Karpas-422 (cell line): ENCODE results near the gene MARCHF6. TPM values are rescaled to one million over a fixed set of nuclear protein-coding genes. Genes with fewer than 3 reads are reported as not detected.

Experiments used
- DNase-seq: peaks from one replicate; pipeline ENCODE4 v3.0.0-alpha.2; 2015
- H2AFZ ChIP-seq: fragments of 200-600 bp; sonication (generic); 2 replicates; pipeline ENCODE4 v1.6.1; 2014; ENCODE audit warnings: antibody characterized with exemption, low read length, mixed read lengths
- H3K27ac ChIP-seq: fragments of 200-600 bp; sonication (generic); 2 replicates; pipeline ENCODE4 v1.5.1; 2014; ENCODE audit warnings: mild to moderate bottlenecking, low read length, moderate library complexity
- H3K27me3 ChIP-seq: fragments of 200-600 bp; sonication (generic); 2 replicates; pipeline ENCODE4 v1.6.1; 2014; ENCODE audit warnings: low read length, mixed read lengths
- H3K36me3 ChIP-seq: fragments of 200-600 bp; sonication (generic); 2 replicates; pipeline ENCODE4 v1.6.1; 2014; ENCODE audit warnings: low read length, mixed read lengths; ENCODE audit not compliant: insufficient read depth
- H3K4me1 ChIP-seq: fragments of 200-600 bp; sonication (generic); 2 replicates; pipeline ENCODE4 v1.6.1; 2014; ENCODE audit warnings: mild to moderate bottlenecking, low read length, mixed read lengths
- H3K4me2 ChIP-seq: fragments of 200-600 bp; sonication (generic); 2 replicates; pipeline ENCODE4 v1.6.1; 2014; ENCODE audit warnings: low read length, low read depth, mild to moderate bottlenecking; ENCODE audit not compliant: poor library complexity, severe bottlenecking
- H3K4me3 ChIP-seq: fragments of 200-600 bp; sonication (generic); 2 replicates; pipeline ENCODE4 v1.5.1; 2014; ENCODE audit warnings: mild to moderate bottlenecking, antibody characterized with exemption, low read length, mixed read lengths
- H3K79me2 ChIP-seq: fragments of 200-600 bp; sonication (generic); 2 replicates; pipeline ENCODE4 v1.6.1; 2014; ENCODE audit warnings: mild to moderate bottlenecking, low read length, mixed read lengths
- H3K9ac ChIP-seq: fragments of 200-600 bp; sonication (generic); 2 replicates; pipeline ENCODE4 v1.6.0; 2014; ENCODE audit warnings: low read length
- H3K9me2 ChIP-seq: fragments of 200-600 bp; sonication (generic), shearing (Covaris generic); replicated peaks from 2 replicates; pipeline ENCODE4 v1.6.0; 2014; ENCODE audit warnings: mild to moderate bottlenecking, low read length, moderate library complexity; ENCODE audit not compliant: insufficient read depth
- H3K9me3 ChIP-seq: fragments of 300-700, 200-600 bp; sonication (generic); 2 replicates; pipeline ENCODE4 v1.6.1; 2014; ENCODE audit warnings: low read length, mixed read lengths
- H4K20me1 ChIP-seq: fragments of 200-600 bp; sonication (generic); 2 replicates; pipeline ENCODE4 v1.6.1; 2014; ENCODE audit warnings: mild to moderate bottlenecking, antibody characterized with exemption, low read length, low read depth; ENCODE audit not compliant: insufficient read depth
- total RNA-seq: library from RNA; depleted of rRNA; stranded (reverse); fragments of >200 nt; shearing (Covaris generic); gene quantifications from 2 replicates; pipeline ENCODE4 v1.2.3, GENCODE V29; 2014; ENCODE audit warnings: low replicate concordance; rRNA removed

Gene MARCHF6, protein sequence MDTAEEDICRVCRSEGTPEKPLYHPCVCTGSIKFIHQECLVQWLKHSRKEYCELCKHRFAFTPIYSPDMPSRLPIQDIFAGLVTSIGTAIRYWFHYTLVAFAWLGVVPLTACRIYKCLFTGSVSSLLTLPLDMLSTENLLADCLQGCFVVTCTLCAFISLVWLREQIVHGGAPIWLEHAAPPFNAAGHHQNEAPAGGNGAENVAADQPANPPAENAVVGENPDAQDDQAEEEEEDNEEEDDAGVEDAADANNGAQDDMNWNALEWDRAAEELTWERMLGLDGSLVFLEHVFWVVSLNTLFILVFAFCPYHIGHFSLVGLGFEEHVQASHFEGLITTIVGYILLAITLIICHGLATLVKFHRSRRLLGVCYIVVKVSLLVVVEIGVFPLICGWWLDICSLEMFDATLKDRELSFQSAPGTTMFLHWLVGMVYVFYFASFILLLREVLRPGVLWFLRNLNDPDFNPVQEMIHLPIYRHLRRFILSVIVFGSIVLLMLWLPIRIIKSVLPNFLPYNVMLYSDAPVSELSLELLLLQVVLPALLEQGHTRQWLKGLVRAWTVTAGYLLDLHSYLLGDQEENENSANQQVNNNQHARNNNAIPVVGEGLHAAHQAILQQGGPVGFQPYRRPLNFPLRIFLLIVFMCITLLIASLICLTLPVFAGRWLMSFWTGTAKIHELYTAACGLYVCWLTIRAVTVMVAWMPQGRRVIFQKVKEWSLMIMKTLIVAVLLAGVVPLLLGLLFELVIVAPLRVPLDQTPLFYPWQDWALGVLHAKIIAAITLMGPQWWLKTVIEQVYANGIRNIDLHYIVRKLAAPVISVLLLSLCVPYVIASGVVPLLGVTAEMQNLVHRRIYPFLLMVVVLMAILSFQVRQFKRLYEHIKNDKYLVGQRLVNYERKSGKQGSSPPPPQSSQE
- total RNA-seq: 38.0 and 88.4 TPM in 2 replicates

DNA sequence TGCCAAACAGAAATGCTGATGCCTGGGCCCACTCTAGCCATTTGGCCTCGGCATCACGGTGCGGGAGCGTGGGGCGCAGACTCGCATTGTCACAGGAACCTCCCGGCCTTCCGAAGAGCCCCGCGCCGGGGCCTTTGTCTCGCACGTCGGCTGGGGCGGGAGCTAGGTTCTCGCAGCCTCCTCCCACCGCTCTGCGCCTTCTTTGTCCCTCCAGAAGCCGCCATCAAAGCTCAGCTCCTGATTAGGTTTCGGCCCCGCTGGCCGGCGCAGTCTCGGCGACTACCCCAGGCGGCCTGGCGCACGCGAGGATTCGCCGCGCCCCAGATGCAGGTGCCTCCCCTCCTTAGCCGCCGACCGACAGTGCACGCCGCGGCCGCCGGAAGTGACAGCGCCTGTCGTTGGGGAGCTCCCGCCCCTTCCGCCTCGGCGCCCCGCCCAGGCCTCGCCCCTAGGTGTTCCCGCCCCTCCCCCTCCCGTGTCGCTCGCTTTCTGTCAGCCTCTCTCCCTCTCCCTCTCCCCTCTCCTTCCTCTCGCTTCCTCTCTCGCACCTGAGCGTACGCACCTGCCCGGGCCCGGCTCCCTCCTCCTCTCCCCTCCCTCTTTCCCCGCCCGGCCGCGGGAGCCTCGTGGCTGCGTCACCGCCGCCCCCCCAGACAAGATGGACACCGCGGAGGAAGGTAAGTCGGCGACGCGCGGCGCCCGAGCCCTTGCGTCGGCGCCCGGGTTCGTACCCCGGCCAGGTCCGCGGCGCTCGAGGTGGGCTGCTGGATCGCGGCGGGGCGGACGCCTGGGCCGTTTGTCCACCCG is at the start of gene MARCHF6:
MARCHF6 (plus strand) TSS at position 455 of the 807 bp plus-strand sequence; CDS start at position 659, 204 bp downstream.
- Histone ChIP-seq H3K9me3 (no peaks in the 10 kb centered on the region), H3K4me1 (peaks cover 46% of the 10 kb centered on the region), H3K4me3 (peak within 1 kb of the TSS; percentile 81), H3K36me3 (no peaks in the 10 kb centered on the region), H3K4me2 (peak within 1 kb of the TSS; percentile 86), H3K79me2 (peaks cover 47% of the 10 kb centered on the region), H2AFZ (peak within 1 kb of the TSS; percentile 82), H4K20me1 (peaks cover 21% of the 10 kb centered on the region; the same call in 1 of the 2 replicates), H3K9me2 (no peaks in the 10 kb centered on the region), H3K27ac (peak within 1 kb of the TSS; percentile 94), H3K27me3 (no peaks in the 10 kb centered on the region), H3K9ac (peak within 1 kb of the TSS; percentile 92)
- DNase-seq: peak; percentile 97

DNA sequence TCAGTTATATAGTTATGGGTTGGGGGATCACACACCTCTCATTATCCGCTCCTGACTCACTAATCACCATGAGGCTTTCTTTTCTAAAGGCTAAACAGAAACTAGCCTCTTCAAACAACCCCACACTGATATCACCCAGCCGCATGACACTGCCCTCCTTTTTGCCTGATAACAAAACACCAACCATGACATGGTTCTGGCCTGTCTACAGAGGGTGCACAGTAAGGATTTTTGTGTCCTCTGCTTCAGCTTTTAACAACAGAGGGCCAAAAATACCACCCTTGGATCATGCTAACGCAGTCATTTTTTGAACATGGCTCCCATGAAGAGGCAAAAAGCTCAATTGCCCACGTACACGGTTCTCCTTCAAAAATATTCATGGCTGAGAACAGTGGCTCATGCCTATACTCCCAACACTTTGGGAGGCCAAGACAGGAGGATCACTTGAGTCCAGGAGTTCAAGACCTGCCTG is 49.8 kb upstream of the MARCHF6 start:
- Histone ChIP-seq H3K4me2 (no peak overlapping the region), H3K9me3 (no peaks in the 10 kb centered on the region), H2AFZ (no peak overlapping the region), H3K27ac (no peak overlapping the region), H3K4me1 (no peaks in the 10 kb centered on the region), H3K9ac (no peak overlapping the region), H3K27me3 (no peaks in the 10 kb centered on the region), H3K79me2 (no peaks in the 10 kb centered on the region), H3K9me2 (no peaks in the 10 kb centered on the region), H4K20me1 (no peaks in the 10 kb centered on the region), H3K4me3 (no peak overlapping the region), H3K36me3 (no peaks in the 10 kb centered on the region)
- DNase-seq: no peak

DNA sequence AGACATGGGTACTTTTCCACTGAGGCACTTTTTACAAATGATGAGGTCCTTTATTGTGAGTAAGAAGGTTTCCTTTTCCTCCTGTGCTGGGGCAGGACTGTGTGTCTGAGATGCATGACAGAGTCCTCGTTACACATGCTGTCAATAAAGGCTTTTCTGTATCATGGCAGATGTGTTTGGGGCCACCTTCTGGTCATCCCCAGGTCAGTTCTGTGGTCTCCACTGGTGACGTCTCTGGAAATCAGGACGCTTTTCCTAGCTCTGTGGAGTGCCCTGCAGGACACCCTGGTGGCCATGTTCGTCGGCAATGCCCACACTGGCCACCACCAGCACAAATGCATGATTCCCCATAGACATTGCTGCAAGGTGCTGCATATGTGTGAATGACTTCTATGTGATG is 48.6 kb upstream of the MARCHF6 start:
- no peaks in the 10 kb centered on the region for H3K9me2 ChIP-seq
- H3K4me3 ChIP-seq: no peak overlapping the region
- no peaks in the 10 kb centered on the region for H3K27me3 ChIP-seq
- H4K20me1 ChIP-seq: no peaks in the 10 kb centered on the region
- H3K4me2 ChIP-seq: no peak overlapping the region
- no peaks in the 10 kb centered on the region for H3K9me3 ChIP-seq
- no peaks in the 10 kb centered on the region for H3K36me3 ChIP-seq
- no peak overlapping the region for H3K9ac ChIP-seq
- no peak for DNase-seq
- no peak overlapping the region for H3K27ac ChIP-seq
- H3K79me2 ChIP-seq: no peaks in the 10 kb centered on the region
- H3K4me1 ChIP-seq: no peaks in the 10 kb centered on the region
- H2AFZ ChIP-seq: no peak overlapping the region

DNA sequence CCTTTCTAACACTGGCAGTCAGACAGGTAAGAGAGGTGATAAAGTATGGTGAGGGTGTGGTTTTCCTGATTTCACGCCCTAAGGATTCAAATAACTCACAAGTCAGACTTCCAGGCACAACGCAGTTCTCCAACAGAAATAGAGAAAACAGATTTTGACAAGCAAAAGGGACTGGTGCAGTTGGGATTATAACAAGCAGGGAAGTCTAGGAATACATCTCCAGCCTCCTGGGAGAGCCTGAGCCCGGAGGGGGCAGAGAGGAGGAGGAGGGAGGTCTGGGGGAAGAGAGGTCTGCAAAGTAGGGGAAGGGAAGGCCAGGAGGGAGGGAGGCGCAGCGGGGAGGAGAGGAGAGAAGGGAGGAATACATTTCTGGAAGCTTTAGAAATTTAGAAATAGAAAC is 47.4 kb upstream of the MARCHF6 start:
- Histone ChIP-seq H3K79me2 (no peaks in the 10 kb centered on the region), H3K9me3 (no peaks in the 10 kb centered on the region), H3K27ac (no peak overlapping the region), H3K36me3 (no peaks in the 10 kb centered on the region), H3K9me2 (no peaks in the 10 kb centered on the region), H3K4me1 (no peaks in the 10 kb centered on the region), H4K20me1 (no peaks in the 10 kb centered on the region), H3K4me3 (no peak overlapping the region), H2AFZ (no peak overlapping the region), H3K4me2 (no peak overlapping the region), H3K9ac (no peak overlapping the region), H3K27me3 (no peaks in the 10 kb centered on the region)
- DNase-seq: no peak

DNA sequence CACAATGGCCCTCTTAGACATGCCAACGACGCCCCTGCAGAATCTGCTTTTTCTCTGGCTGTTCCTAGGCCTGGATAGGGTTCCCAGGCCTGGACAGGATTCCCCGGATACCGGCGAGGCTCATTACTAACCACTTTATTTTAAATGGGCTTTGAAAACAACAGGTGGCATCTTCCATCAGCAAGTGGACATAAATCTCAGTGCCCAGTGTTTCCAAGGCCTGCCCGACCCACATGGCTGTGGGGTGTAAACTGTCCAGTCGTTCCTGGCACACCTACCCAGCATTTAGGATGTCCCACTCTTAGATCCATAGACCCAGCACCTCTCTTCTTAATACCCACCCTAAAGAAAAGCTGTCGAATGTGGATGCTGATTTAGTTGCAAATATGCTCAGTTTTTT is 46.7 kb upstream of the MARCHF6 start:
- Histone ChIP-seq H3K36me3 (no peaks in the 10 kb centered on the region), H3K9me3 (no peaks in the 10 kb centered on the region), H3K79me2 (no peaks in the 10 kb centered on the region), H3K9ac (no peak overlapping the region), H2AFZ (no peak overlapping the region), H3K4me3 (no peak overlapping the region), H3K27me3 (no peaks in the 10 kb centered on the region), H4K20me1 (no peaks in the 10 kb centered on the region), H3K4me1 (no peaks in the 10 kb centered on the region), H3K27ac (no peak overlapping the region), H3K9me2 (no peaks in the 10 kb centered on the region), H3K4me2 (no peak overlapping the region)
- no peak for DNase-seq

DNA sequence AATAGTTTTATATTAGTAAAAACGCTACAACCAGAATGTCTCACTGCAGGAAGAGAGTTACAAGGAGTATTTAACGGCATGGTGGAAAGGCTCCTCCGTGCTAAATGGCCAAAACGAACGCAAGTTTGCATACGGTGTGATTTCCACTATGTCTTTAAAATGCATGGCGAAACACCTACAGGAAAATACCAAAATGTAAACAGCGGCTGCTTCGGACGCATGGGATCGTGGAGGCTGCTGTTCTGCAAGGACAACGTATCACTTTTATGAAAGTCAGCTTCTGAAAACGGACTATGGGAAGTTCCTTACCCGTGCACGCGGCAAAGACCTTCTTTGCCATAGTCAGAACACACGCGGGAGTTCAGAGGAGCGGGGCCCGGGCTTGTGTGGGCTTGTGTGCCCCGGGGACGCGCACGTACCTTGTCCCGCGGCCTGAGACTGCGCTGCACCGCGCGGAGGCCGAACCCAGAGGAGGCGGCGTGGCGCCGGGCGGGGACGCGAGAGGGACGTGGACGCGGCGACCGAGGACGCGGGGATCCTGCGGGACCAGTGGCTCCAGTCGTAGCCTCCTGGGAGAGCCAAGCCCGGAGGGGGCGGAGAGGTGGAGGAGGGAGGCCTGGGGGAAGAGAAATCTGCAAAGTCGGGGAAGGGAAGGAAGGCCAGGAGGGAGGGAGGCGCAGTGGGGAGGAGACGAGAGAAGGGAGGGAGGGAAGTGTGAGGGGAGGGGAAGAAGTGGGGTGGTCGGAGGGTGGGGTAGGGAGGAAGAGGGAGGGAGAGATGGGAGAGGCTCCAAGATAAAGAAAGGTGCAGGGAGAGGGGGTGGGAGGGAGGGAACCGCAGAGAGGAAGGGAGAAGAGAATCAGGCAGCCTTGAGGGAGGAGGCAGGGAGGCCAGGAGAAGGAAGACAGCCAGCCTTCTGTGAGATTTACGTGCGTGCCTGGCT is 46.0 kb upstream of the MARCHF6 start, which contains the start of gene CMBL:
CMBL (minus strand) TSS at position 697 of the 943 bp plus-strand sequence. CDS start 17,140 bp downstream, outside the sequence.
- Histone ChIP-seq H3K4me2 (no peak within 1 kb of the TSS), H3K27ac (no peak within 1 kb of the TSS), H3K4me3 (no peak within 1 kb of the TSS), H3K36me3 (no peaks in the 10 kb centered on the region), H3K9ac (no peak within 1 kb of the TSS), H3K4me1 (no peaks in the 10 kb centered on the region), H3K27me3 (no peaks in the 10 kb centered on the region), H4K20me1 (no peaks in the 10 kb centered on the region), H2AFZ (no peak within 1 kb of the TSS), H3K9me2 (no peaks in the 10 kb centered on the region), H3K79me2 (no peaks in the 10 kb centered on the region), H3K9me3 (no peaks in the 10 kb centered on the region)
- no peak for DNase-seq

DNA sequence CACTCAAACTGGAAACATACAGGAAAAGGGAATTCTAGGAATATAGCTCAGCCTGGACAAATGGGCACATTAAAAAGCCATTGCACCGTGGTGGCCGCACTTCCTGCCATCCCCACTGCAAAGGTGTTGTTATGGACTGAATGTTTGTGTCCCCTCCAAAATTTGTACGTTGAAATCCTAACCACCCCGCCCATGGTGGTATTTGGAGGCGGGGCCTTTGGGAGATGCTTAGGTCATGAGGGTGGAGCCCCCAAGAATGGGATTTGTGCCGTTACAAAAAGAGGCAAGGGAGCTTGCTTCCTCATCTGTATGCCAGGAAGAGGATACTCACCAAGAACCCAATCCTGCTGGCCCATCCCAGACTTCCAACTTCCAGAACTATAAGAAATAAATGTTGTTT is 44.7 kb upstream of the MARCHF6 start:
- no peak overlapping the region for H3K27ac ChIP-seq
- no peaks in the 10 kb centered on the region for H3K9me2 ChIP-seq
- DNase-seq: no peak
- no peaks in the 10 kb centered on the region for H3K4me1 ChIP-seq
- H3K4me2 ChIP-seq: no peak overlapping the region
- H3K79me2 ChIP-seq: no peaks in the 10 kb centered on the region
- no peaks in the 10 kb centered on the region for H4K20me1 ChIP-seq
- H3K36me3 ChIP-seq: no peaks in the 10 kb centered on the region
- H3K4me3 ChIP-seq: no peak overlapping the region
- no peak overlapping the region for H3K9ac ChIP-seq
- no peaks in the 10 kb centered on the region for H3K27me3 ChIP-seq
- H3K9me3 ChIP-seq: no peaks in the 10 kb centered on the region
- H2AFZ ChIP-seq: no peak overlapping the region
